ENCODE results near the gene RNU6-8.

GRCh38 chr14:32167907-32168306 lies 35.2 kb downstream of the RNU6-8 start:
- no peak for TF ChIP-seq CTCF (conservative IDR thresholded peaks at IDR 0.05; ENCODE audit: low read depth, low read length)
- TF ChIP-seq EZH2phosphoT487 (IDR thresholded peaks at IDR 0.05; ENCODE audit: borderline replicate concordance, low read length): no peak

Data from PC-3 (cell line).